Right lobe of liver (tissue), 6 donors: ENCODE data around the gene KLHDC10. TPM values are rescaled to one million over a fixed set of nuclear protein-coding genes. Genes with fewer than 3 reads are reported as not detected.
A peak's percentile ranks its signal among the peaks of the same experiment; 100 is the strongest.

Experiments used
- ATAC-seq, 4 donors: fragments of 200-7000 bp; cut with Tn5 transposase; one replicate each; pipeline ENCODE4 v1.9.1; 2020; ENCODE audit warnings: mild to moderate bottlenecking in 4 of 4, moderate library complexity in 4 of 4
- DNase-seq, 3 donors: peaks; one replicate each; pipeline ENCODE4 v3.0.0-alpha.2; 2020
- H3K27ac ChIP-seq, 3 donors: fragments of 200-600 bp; one replicate each; pipeline ENCODE4 v1.8.0; 2022
- H3K27me3 ChIP-seq, 2 donors: fragments of 200-600 bp; one replicate each; pipeline ENCODE4 v1.8.0; 2022
- H3K36me3 ChIP-seq, 4 donors: fragments of 200-600 bp; sonication (generic) in 1 of 4; one replicate each; pipeline versions ENCODE4 v1.5.1 to v1.8.0; 2017 to 2022; ENCODE audit warnings: control low read depth in 1 of 4
- H3K4me1 ChIP-seq, 4 donors: fragments of 200-600 bp; sonication (generic) in 1 of 4; one replicate each; pipeline versions ENCODE4 v1.5.1 to v1.8.0; 2017 to 2022; ENCODE audit warnings: control low read depth in 1 of 4
- H3K4me3 ChIP-seq, 3 donors: fragments of 200-600 bp; one replicate each; pipeline ENCODE4 v1.8.0; 2022
- H3K9me3 ChIP-seq, 4 donors: fragments of 200-600 bp; sonication (generic) in 1 of 4; one replicate each; pipeline versions ENCODE4 v1.5.1 to v1.8.0; 2017 to 2022; ENCODE audit warnings: control low read depth in 1 of 4
- POLR2A ChIP-seq: fragments of 450-650 bp; IDR thresholded peaks from one replicate; pipeline ENCODE4 v1.6.1; 2017; ENCODE audit warnings: antibody characterized with exemption, mild to moderate bottlenecking
- WGBS: methylation state at CpG from one replicate; pipeline ENCODE4 v1.1.6; 2018; ENCODE audit warnings: low coverage, low lambda C conversion rate; ENCODE audit not compliant: insufficient coverage; ENCODE audit errors: missing lambda C conversion rate; 5-methylcytosine and 5-hydroxymethylcytosine counted together
- intact Hi-C, 2 donors: fragments of 100-400 bp; cut with DNase I; formaldehyde crosslinking; loops; one replicate each; pipeline versions ENCODE4 v1.11.2 to v1.14.1; 2022
- total RNA-seq, 6 experiments: library from RNA; depleted of rRNA in 2 of 6; stranded (reverse); fragments of >200 nt in 2 of 6; fragmentation: NEBNext Ultra II Directional in 3 of 6; extraction: Animal tissue kit (Norgen Biotek cat#: 25700) in 3 of 6; gene quantifications; one replicate each; pipeline versions ENCODE4 v1.1.0 to v1.2.4, GENCODE V29; 2016 to 2023
- TF ChIP-seq, protein P1 (sequence below), 4 donors: fragments of 200-600 bp in 3 of 4; fragments of 450-650 bp in 1 of 4; IDR thresholded peaks; one replicate each; pipeline versions ENCODE4 v1.5.1 to v1.8.0; 2016 to 2022; ENCODE audit warnings: antibody characterized with exemption in 4 of 4, mild to moderate bottlenecking in 2 of 4
- donor health status: DM: no; HTN: yes; CAD: no.
- donor health status: DM: no; HTN: no; CAD: no.
- donor health status: DM: no; HTN: no; CAD: no.
- donor health status: DM: no; HTN: yes; CAD: no.
- donor health status: DM: no; HTN: yes; CAD: no.

The KLHDC10 gene
- total RNA-seq, 6 experiments from 2014 or later = 12.7 to 35.4 (median 21.7) TPM

DNA sequence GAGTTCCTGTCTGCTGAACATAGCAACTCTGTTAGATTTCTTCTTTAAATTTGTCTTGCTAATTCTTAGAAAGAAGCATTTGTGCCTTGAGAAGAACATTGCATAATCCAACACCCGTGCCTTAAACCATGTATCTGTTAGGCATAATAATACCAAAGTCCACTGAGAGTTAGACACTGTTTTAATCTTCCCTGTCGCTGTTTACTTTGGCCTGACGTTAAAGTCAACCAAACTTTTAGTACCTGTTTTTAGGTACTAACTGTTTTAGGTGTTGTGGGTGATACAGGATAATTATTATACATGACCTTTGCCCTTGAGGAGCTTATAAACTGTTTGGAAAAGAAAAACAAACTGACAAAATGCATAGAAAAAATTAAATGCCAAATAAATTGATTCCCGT is 43.6 kb downstream of the KLHDC10 start:
- H3K27ac ChIP-seq = peak overlapping the region; percentile 35 to 70 (median 60)
- ATAC-seq = peak; percentile 84 to 91 (median 86)
- intact Hi-C loops = no loop called here

DNA sequence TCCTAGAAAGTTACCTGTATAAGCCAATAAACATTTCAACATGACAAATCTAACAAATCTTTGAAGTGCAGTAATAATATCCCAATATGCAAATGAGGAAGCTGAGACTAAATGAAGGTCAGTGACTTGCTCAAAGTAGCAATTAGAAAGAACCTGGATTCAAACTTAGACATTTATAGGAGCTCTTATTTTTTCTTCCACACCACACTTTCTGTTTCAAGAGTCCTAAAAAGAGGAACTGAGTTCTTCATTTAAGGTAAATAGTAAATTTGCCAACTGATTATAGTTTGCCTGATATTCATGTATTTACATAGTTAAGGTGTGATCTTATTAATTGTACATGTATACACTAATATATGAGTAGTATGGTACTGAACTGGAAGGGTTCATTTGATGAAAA is 44.0 kb downstream of the KLHDC10 start:
- Histone ChIP-seq H3K9me3 (no peaks in the 10 kb centered on the region), H3K4me1 (peaks cover 0 to 31% (median 7%) of the 10 kb centered on the region in 4 donors), H3K36me3 (no peaks in the 10 kb centered on the region), H3K4me3 (no peak overlapping the region), H3K27me3 (no peaks in the 10 kb centered on the region), H3K27ac (peak overlapping the region; percentile 35 to 70 (median 60))
- intact Hi-C loops = no loop called here
- TF ChIP-seq, protein P1, sequence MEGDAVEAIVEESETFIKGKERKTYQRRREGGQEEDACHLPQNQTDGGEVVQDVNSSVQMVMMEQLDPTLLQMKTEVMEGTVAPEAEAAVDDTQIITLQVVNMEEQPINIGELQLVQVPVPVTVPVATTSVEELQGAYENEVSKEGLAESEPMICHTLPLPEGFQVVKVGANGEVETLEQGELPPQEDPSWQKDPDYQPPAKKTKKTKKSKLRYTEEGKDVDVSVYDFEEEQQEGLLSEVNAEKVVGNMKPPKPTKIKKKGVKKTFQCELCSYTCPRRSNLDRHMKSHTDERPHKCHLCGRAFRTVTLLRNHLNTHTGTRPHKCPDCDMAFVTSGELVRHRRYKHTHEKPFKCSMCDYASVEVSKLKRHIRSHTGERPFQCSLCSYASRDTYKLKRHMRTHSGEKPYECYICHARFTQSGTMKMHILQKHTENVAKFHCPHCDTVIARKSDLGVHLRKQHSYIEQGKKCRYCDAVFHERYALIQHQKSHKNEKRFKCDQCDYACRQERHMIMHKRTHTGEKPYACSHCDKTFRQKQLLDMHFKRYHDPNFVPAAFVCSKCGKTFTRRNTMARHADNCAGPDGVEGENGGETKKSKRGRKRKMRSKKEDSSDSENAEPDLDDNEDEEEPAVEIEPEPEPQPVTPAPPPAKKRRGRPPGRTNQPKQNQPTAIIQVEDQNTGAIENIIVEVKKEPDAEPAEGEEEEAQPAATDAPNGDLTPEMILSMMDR (IDR thresholded peaks at IDR 0.05) = no peak
- TF ChIP-seq POLR2A = no peak
- DNase-seq = no peak
- no peak for ATAC-seq

More for the DNA sequence above, 43.6 kb downstream of the KLHDC10 start:
- TF ChIP-seq POLR2A = no peak
- TF ChIP-seq, protein P1 (IDR thresholded peaks at IDR 0.05) = no peak
- Histone ChIP-seq H3K9me3 (no peaks in the 10 kb centered on the region), H3K4me1 (peaks cover 0 to 31% (median 7%) of the 10 kb centered on the region in 4 donors), H3K27me3 (no peaks in the 10 kb centered on the region), H3K4me3 (no peak overlapping the region), H3K36me3 (no peaks in the 10 kb centered on the region)
- DNase-seq = no peak
- 25% methylated on average over 4 of the region's 4 CpGs for WGBS

DNA sequence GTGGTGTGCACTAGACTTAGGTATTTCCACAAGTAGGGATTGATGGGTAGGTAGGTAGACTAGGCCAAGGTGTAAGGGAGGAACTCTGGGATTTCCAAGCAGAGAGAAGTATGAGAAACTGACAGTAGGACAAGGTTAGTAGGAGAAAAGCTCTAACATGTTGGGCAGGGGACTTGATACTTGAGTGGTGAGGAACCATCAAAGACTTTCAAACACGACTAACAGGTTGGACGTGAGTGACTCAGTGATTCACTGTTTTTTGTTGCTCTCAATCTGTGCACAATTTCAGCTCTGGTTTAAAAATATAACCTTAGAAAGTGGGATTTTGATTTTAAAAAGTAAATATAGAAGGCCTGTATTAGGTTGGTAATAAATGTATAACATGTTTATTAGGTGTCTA is 44.4 kb downstream of the KLHDC10 start:
- Histone ChIP-seq H3K9me3 (no peaks in the 10 kb centered on the region), H3K27me3 (no peaks in the 10 kb centered on the region), H3K4me3 (no peak overlapping the region), H3K27ac (peak overlapping the region; percentile 35 to 70 (median 60)), H3K4me1 (peaks cover 0 to 31% (median 7%) of the 10 kb centered on the region in 4 donors), H3K36me3 (no peaks in the 10 kb centered on the region)
- TF ChIP-seq, protein P1 (IDR thresholded peaks at IDR 0.05) = no peak
- TF ChIP-seq POLR2A = no peak
- no peak for DNase-seq
- intact Hi-C loops = no loop called here
- no peak for ATAC-seq
- 100% methylated on average over 2 of the region's 2 CpGs for WGBS

DNA sequence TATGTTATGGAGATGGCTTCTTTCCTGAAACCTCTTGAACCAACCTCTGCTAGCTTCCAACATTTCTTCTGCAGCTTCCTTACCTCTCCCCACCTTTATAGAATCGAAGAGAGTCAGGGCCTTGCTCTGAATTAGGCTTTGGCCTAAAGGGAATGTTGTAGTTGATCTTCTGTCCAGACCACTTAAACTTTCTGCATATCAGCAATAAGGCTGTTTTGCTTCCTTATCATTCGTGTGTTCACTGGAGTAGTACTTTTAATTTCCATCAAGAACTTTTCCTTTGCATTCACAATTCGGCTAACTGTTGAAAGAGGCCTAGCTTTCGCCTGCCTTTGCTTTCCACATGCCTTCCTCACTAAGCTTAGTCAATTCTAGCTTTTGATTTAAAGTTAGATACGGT is 48.0 kb downstream of the KLHDC10 start:
- H3K4me3 ChIP-seq = no peak overlapping the region
- no peaks in the 10 kb centered on the region for H3K27me3 ChIP-seq
- TF ChIP-seq, protein P1 (IDR thresholded peaks at IDR 0.05) = no peak
- TF ChIP-seq POLR2A = no peak
- 75% methylated on average over 5 of the region's 5 CpGs for WGBS
- no peak overlapping the region for H3K27ac ChIP-seq
- intact Hi-C loops = no loop called here
- peaks cover 0 to 16% (median 4%) of the 10 kb centered on the region in 4 donors for H3K4me1 ChIP-seq
- DNase-seq (no peak), ATAC-seq (no peak)
- peaks cover 0 to 30% (median 11%) of the 10 kb centered on the region in 4 donors for H3K36me3 ChIP-seq
- H3K9me3 ChIP-seq = no peaks in the 10 kb centered on the region

DNA sequence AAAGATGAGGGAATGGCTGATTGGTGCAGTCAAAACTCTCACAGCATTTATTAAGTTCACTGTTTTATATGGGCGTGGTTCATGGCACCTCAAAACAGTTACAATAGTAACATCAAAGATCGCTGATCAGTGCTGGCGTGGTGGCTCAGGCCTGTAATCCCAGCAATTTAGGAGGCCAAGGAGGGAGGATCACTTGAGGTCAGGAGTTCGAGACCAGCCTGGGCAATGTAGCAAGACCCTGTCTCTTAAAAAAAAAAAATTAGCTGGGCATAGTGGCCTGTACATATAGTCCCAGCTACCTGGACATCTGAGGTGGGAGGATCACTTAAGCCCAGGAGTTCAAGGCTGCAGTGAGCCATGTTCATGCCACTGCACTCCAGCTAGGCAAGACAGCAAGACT is 48.5 kb downstream of the KLHDC10 start:
- H3K27me3 ChIP-seq = no peaks in the 10 kb centered on the region
- 100% methylated on average over 4 of the region's 4 CpGs for WGBS
- TF ChIP-seq POLR2A = no peak
- TF ChIP-seq, protein P1 (IDR thresholded peaks at IDR 0.05) = no peak
- H3K27ac ChIP-seq = no peak overlapping the region
- H3K36me3 ChIP-seq = peaks cover 0 to 35% (median 13%) of the 10 kb centered on the region in 4 donors
- no peak for DNase-seq
- no peak for ATAC-seq
- H3K9me3 ChIP-seq = no peaks in the 10 kb centered on the region
- H3K4me3 ChIP-seq = no peak overlapping the region
- intact Hi-C loops = no loop called here
- H3K4me1 ChIP-seq = peaks cover 0 to 11% (median 0%) of the 10 kb centered on the region in 4 donors
